Endometrial microvascular endothelial cells (primary cell): ENCODE results near the gene ZMYND8. TPM values are rescaled to one million over a fixed set of nuclear protein-coding genes. Genes with fewer than 3 reads are reported as not detected.
"Not testable (repeated sequence)": the region's sequence is repeated elsewhere in the genome, so short reads cannot be mapped to it uniquely, and the experiment has no call there.

Experiments
- in situ Hi-C: cut with HindIII; loops from 2 replicates; pipeline ENCODE4 v1.10.0; 2017; ENCODE audit warnings: low sequenced_read_pairs, low pct_unique_long_range_greater_than_20kb; ENCODE audit errors: inconsistent ontology term
- total RNA-seq: library from RNA; depleted of rRNA; stranded (reverse); fragments of >200 nt; gene quantifications from one replicate; pipeline ENCODE4 v1.2.3, GENCODE V29; 2015; ENCODE audit errors: inconsistent ontology term

ZMYND8 gene
- total RNA-seq, 1 donor from 2014 or later = 22.4 TPM

DNA sequence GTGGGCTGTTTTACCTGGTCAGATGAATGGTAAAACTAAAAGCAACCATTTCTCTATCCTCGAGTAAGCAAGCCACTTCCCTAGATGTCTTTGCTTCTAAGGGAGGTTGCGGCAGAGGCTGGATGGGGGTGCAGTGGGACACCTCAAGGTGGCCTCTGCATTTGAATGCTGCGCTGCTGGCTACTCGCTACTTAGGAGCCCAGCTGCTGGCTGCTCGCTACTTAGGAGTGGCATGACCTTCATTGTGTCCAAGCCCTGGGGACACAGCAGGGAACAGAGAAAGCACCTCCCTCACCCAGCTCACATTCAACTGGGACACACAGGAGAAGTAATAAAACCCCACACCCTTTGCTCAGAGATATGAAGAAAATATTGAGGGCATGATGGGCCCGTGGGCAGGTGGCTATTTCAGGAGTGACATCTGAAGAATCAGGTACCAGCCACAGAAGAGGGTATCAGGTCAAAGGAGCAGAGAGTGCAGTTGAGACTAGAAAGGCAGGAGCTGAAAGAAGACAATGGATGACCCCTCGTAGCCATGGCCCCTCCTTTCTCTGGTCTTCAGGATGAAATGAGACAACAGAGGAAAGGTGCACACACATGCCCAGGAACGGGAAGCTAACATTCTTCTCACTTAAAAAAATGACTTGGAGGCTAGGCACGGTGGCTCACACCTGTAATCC lies 149.4 kb downstream of the ZMYND8 start:
- in situ Hi-C loops = no loop called here

DNA sequence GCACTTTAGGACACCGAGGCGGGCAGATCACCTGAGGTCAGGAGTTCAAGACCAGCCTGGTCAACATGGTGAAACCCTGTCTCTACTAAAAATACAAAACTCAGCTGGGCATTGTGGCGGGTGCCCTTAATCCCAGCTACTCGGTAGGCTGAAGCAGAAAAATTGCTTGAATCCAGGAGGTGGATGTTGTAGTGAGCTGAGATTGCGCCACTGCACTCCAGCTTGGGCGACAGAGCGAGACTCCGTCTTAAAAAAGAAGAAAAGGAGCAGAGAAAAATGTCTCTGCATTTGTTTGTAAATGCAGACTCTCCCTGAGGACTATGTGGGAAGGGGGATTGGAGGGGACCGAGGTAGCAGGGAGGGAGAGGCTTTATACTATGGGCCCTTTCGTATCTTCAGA lies 149.9 kb downstream of the ZMYND8 start:
- in situ Hi-C loops = not testable (repeated sequence)

DNA sequence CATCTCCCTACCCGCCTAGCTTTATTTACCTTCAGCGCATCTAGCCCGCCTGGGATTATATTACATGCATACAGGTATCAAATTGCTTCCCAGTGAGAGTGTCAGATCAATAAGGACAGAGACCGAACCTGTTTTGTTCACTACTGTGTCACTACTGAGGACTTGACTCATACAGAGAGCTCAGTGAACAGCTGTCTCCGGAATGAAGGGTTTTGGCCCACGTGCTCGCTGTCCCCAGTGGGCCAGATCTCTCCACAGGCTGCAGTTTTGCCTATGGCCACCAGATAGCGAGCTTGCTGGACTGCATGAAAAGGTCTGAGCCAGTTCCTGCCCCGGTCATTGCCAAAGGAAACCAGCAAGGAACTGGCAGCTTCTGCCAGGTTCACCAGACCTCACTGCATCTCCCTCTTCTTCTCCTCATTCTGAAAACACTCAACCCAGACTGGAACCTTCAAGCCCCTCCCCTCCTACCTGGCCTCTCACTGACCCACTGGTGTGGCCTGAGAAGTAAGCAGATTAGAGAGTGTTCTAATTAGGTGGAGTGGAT lies 150.8 kb downstream of the ZMYND8 start:
- in situ Hi-C loops = no loop called here

DNA sequence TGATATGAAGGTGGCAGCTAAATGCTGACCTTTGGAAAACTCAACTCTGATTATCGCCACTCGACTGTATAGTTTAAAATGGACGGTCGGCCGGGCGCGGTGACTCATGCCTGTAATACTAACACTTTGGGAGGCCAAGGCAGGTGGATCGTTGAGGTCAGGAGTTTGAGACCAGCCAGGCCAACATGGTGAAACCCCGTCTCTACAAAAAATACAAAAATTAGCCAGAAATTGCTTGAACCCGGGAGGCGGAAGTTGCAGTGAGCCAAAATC lies 151.7 kb downstream of the ZMYND8 start:
- in situ Hi-C loops = not testable (repeated sequence)

DNA sequence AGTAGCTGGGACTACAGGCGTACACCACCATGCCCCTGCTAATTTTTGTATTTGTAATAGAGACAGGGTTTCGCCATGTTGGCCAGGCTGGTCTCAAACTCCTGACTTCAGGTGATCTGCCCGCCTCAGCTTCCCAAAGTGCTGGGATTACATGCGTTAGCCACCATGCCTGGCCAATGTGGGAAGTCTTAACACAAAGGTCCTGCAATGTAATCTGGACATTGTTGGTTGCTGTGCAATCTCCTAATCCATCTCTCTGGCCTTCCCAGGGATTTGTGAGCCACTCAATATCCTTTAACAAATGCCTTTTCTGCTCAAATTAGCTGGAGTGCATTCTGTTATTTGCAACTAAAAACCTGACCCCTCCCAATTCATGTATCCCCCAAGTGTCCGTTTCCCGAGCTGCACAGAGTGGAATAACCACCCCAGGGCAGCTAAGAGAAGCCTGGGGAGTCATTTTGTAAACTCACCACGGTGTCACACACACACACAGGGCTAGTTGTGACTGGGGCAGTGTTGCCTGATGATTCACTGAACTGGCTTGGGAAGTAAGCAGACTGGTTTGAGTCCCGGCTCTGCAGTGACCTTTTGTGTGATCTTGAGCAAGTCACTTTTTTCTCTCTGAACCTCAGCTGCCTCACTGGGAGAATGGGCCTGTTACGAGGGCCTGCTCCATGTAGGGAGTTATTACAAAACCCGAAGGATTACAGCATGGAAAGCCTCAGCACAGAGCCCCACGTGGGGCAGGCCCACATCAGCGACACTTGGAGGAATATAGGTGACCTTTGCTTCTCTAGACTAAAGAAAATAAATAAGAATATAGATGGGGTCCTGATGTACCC lies 152.3 kb downstream of the ZMYND8 start:
- in situ Hi-C loops = no loop called here

DNA sequence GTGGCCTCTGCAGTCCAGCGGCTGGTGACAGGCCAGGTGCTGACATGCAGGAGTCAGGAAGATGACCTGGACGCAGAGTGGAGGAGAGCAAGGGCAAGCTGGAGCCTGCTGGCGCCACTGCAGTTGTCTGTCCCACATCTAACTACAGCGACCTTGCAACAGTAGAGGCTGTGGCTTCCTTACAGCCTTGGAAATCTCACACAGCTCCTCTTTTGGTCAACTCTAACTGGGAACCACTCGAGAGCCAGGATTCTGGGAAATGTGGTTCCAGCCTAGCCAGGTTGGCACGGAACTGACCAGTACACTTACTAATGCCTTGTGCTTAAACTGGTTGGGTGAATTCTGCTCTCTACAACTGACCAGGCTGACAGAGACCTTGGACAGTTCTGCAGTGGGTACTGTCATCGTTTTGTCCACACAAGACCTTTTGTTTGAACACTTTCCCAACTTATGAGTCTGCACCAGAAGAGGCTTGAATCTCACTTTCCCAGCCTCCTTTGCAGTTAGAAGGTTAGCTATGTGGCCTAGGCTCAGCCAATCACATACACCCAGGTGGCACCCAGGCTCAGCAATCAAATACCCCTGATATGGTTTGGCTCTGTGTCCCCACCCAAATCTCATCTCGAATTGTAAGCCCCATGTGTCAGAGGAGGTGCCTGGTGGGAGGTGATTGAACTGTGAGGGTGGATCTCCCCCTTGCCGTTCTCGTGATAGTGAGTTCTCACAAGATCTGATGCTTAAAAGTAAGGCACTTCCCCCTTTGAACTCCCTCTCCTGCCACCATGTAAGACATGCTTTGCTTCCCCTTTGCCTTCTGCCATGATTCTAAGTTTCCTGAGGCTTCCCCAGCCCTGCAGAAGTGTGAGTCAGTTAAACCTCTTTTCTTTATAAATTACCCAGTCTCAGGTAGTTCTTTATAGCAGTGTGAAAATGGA lies 153.5 kb downstream of the ZMYND8 start:
- in situ Hi-C loops = no loop called here

DNA sequence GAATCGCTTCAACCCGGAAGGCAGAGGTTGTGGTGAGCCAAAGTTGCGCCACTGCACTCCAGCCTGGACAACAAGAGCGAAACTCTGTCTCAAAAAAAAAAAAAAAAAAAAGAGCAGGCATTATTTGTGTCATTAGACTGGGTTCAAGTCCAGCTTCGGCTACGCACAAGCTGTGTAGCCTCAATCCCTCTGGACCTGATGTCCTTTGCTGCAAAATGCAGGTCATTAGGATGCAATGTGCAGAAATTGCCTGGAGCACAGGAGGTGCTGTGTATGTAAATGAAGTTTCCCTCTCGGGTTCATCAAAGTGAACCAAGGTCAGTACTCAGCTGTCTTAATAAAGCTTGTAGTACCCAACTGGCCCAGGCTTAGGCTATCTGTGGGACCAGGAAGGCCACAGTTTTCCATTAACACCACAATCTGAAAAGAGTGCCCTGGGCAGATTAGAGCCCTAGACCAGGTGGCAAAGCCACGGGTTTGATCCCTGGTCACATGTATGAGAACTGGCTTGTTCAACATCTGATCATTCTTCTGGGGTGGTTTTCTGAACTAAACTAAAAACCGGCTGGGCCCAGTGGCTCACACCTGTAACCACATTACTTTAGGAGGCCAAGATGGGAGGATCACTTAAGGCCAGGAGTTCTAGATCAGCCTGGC lies 155.3 kb downstream of the ZMYND8 start:
- in situ Hi-C loops = no loop called here

DNA sequence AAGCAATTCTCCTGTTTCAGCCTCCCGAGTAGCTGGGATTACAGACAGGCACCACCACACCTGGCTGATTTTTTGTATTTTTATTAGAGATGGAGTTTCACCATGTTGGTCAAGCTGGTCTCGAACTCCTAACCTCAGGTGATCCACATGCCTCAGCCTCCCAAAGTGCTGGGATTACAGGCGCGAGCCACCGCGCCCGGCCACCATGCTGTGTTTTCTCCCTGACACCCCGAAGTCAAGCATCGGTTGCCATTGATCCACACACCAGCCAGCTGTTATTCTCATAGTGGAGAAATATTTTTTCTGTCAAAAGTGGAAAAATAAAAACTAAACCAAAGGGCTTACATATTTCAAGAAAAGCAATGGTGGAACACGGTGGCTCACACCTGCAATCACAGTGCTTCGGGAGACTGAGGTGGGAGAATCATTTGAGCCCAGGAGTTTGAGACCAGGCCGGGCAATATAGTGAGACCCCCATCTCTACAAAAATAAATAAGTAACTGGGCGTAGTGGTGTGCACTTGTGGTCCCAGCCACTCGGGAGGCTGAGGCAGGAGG lies 157.4 kb downstream of the ZMYND8 start:
- in situ Hi-C loops = no loop called here

DNA sequence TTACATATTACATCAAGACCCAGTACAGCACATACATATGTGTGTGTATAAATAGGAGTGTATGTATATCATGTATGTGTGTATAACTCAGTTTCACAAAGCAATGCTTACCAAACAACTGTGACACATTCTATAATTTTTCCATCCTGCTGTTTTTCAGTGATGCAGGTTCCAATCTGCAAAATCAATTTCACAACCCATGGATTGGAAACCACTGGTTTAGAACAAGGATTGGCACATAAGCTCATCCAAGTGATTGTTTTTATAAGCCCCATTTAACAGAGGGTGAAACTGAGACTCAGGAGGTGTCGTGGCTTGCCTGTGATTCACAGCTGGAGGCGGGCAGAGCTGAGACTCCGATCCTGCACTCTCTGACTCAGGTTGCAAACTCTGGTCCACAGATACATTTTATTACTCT lies 158.2 kb downstream of the ZMYND8 start:
- in situ Hi-C loops = no loop called here

DNA sequence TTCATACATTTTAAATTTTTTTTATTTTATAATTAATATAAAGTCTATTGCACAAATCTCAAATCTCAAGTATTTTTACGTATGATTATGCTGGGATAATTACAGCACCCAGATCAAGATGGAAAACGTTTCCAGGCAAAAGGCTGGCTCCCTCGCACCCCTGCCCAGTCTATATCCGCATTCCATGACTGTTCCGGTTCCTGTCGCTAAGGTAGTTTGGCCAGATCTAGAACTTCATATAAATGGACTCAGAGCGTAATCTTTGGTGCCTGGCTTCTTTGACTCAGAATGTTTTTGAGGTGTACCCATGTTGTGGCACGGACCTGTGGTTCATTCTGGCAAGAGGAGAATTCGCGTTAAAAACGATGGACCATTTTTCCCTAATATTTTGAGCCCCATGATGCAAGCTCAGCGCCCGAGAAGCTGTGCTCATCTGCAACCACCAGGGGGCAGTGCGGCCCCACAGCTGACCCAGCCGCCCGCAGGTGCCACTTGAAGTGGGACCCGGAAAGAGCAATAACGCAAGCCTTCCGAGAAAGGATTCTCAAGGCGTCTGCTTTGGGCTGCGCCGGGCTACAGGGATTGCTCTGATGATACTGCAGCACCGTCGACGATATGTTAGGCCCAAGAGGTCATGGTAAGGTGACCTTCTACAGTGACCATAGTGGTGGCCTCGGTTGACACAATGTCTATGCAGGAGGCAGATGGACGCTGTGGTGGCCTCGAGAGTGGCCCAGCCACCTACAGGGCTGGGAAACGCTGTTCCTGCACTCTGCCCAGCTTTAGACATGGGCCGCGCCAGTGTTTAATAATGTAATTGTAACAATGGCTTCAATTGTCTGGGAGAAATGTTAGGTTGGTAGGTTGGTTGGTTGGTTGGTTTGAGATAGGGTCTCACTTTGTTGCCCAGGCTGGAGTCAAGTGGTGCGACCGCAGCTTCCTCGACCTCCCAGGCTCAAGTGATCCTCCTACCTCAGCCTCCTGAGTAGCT lies 160.1 kb downstream of the ZMYND8 start:
- in situ Hi-C loops = no loop called here

DNA sequence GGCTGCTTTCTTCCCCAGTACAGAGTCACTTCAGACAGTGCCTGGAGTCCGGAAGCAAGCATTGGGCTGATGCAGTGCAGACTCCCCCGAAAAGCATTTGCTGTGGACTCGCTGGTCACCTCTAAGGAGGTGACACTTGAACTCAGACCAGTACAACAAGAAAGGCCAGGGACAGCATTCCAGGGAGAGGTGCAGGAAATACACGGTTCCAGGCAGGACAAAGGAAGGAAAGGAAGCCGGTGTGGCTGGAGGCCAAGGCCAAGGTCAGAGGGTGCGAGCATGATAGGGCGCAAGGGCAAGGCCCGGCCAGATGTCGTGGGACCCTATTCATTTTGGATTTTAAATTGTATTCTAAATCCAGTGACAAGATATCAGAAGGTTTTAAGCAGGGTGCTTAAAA lies 160.9 kb downstream of the ZMYND8 start:
- in situ Hi-C loops = no loop called here

DNA sequence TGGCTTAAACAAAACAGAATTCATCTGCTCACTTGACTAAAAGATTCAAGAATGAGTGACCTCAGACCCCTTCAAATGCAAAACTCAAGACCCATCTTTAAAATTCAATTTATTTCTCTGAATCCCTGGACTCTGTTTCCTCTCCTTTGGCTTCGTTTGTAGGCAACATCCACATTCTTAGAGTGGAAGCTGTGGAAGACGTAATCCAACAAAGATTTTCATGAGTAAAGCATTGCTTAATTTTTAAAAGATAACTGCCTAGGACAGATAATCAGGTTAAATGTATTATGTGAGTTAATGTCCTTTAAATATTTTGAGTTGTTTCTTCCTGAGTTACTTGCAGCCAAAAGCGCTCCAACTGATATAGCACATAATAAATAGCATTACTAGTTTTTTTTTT lies 164.5 kb downstream of the ZMYND8 start:
- in situ Hi-C loops = no loop called here

DNA sequence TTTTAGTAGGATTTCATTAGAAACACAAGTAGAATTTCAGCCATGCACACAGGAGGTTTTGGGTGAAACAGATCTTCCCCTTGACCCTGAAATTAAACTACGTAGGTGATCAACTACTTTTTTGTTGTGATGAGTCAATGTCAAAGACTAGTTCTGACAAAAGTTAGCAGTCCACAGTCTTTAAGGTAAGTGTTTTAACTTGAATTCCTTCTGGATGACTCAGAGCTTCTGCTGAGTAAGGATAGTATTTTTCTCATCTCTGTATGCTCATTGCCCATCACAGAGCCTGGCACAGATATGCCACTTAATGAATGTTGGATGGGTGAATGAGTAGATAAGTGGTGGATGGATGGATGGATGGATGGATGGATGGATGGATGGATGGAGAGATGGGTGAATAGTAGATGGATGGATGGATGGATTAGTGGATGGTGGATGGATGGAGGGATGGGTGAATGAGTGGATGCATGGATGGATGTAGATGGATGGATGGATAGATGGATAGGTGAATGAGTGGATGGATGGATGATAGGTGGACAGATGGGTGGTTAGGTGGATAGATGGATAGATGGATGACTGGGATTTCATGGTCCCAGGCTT lies 165.3 kb downstream of the ZMYND8 start:
- in situ Hi-C loops = no loop called here

GRCh38 chr20:47189060-47189459 lies 167.4 kb downstream of the ZMYND8 start:
- in situ Hi-C loops = no loop called here

DNA sequence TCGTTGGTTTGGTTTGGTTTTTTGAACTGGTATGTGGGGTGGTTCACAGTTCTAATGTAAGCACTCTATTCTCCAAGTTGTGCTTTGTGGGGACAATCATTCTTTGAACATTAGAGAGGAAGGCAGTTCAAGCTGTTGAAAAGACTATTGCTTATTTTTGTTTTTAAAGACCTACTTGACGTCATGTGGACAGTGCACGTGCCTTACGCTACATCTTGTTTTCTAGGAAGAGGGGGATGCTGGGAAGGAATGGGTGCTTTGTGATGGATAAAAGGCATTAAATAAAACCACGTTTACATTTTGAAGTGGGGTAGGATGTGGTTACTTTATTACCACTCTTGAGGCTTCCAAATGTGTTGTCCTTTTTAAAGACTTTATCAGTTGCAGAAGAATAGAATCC lies 168.0 kb downstream of the ZMYND8 start:
- in situ Hi-C loops = no loop called here

- in situ Hi-C loops = no loop called here
These were observed 168.9 kb downstream of the ZMYND8 start for GRCh38 chr20:47187450-47188195.
